Activated T-helper 1 cell treated with anti-CD3 and anti-CD28 coated beads, Interleukin-12 subunit alpha, Interleukin-12 subunit beta, Interleukin-2, Interleukin-4 antibody, amounts not matched to agents 30 ng/mL and 10 ng/mL and 1 ng/mL, durations not matched to agents 14 hours and 24 hours and 36 hours (primary cell): ENCODE data around the gene UMAD1. TPM values are rescaled to one million over a fixed set of nuclear protein-coding genes. Genes with fewer than 3 reads are reported as not detected.

Source experiments
- DNase-seq: peaks from one replicate; pipeline ENCODE4 v3.0.0; 2021; ENCODE audit warnings: low spot score
- H3K27ac Mint-ChIP-seq: one replicate; pipeline ENCODE4 v1.8.0; 2021; ENCODE audit warnings: mild to moderate bottlenecking, mixed read lengths
- H3K27me3 Mint-ChIP-seq: one replicate; pipeline ENCODE4 v1.8.0; 2022; ENCODE audit warnings: mild to moderate bottlenecking, moderate library complexity, mixed read lengths; ENCODE audit not compliant: insufficient read depth
- H3K36me3 Mint-ChIP-seq: one replicate; pipeline ENCODE4 v1.8.0; 2021; ENCODE audit warnings: low read depth, mixed read lengths
- H3K4me1 Mint-ChIP-seq: one replicate; pipeline ENCODE4 v1.8.0; 2021; ENCODE audit warnings: low read depth, mixed read lengths
- H3K4me3 Mint-ChIP-seq: one replicate; pipeline ENCODE4 v1.8.0; 2021; ENCODE audit warnings: mild to moderate bottlenecking, moderate library complexity, mixed read lengths
- H3K9me3 Mint-ChIP-seq: one replicate; pipeline ENCODE4 v1.8.0; 2021; ENCODE audit warnings: mixed read lengths
- intact Hi-C: fragments of 100-400 bp; cut with micrococcal nuclease; formaldehyde crosslinking; loops from one replicate; pipeline ENCODE4 v1.15.1; 2024
- total RNA-seq: library from RNA; stranded (reverse); gene quantifications from 2 replicates; pipeline ENCODE4 v1.2.3, GENCODE V29; 2022

The UMAD1 gene
- total RNA-seq, 1 donor from 2014 or later = 14.2 TPM

GRCh38 chr7:7889791-7890568, 249.4 kb downstream of the UMAD1 start:
- Mint-ChIP-seq H3K27me3 (no peaks in the 10 kb centered on the region), H3K36me3 (no peaks in the 10 kb centered on the region), H3K27ac (no peak overlapping the region), H3K9me3 (no peaks in the 10 kb centered on the region), H3K4me1 (no peaks in the 10 kb centered on the region), H3K4me3 (no peak overlapping the region)
- DNase-seq = no peak
- intact Hi-C loops = no loop called here

- intact Hi-C loops = no loop called here
- Mint-ChIP-seq H3K27me3 (no peaks in the 10 kb centered on the region), H3K9me3 (no peaks in the 10 kb centered on the region), H3K27ac (no peak overlapping the region), H3K4me1 (no peaks in the 10 kb centered on the region), H3K4me3 (no peak overlapping the region), H3K36me3 (no peaks in the 10 kb centered on the region)
- no peak for DNase-seq
These were observed 254.6 kb downstream of the UMAD1 start for GRCh38 chr7:7895004-7895650.

GRCh38 chr7:7895754-7896153, 255.2 kb downstream of the UMAD1 start:
- Mint-ChIP-seq H3K4me3 (no peak overlapping the region), H3K27ac (no peak overlapping the region), H3K9me3 (no peaks in the 10 kb centered on the region), H3K4me1 (no peaks in the 10 kb centered on the region), H3K27me3 (no peaks in the 10 kb centered on the region), H3K36me3 (no peaks in the 10 kb centered on the region)
- no peak for DNase-seq
- intact Hi-C loops = no loop called here

- peaks cover 5% of the 10 kb centered on the region for H3K4me1 Mint-ChIP-seq
- no peaks in the 10 kb centered on the region for H3K27me3 Mint-ChIP-seq
- no peak overlapping the region for H3K4me3 Mint-ChIP-seq
- no peak overlapping the region for H3K27ac Mint-ChIP-seq
- DNase-seq = no peak
- H3K36me3 Mint-ChIP-seq = no peaks in the 10 kb centered on the region
- no peaks in the 10 kb centered on the region for H3K9me3 Mint-ChIP-seq
- intact Hi-C loops = no loop called here
These were observed 257.0 kb downstream of the UMAD1 start for GRCh38 chr7:7897509-7897908.

GRCh38 chr7:7897949-7898515, 257.5 kb downstream of the UMAD1 start:
- intact Hi-C loops = no loop called here
- Mint-ChIP-seq H3K27ac (no peak overlapping the region), H3K4me3 (no peak overlapping the region), H3K4me1 (peaks cover 10% of the 10 kb centered on the region), H3K27me3 (no peaks in the 10 kb centered on the region), H3K36me3 (no peaks in the 10 kb centered on the region), H3K9me3 (no peaks in the 10 kb centered on the region)
- DNase-seq = no peak

- H3K27me3 Mint-ChIP-seq = no peaks in the 10 kb centered on the region
- intact Hi-C loops = no loop called here
- no peak for DNase-seq
- no peaks in the 10 kb centered on the region for H3K36me3 Mint-ChIP-seq
- peaks cover 5% of the 10 kb centered on the region for H3K9me3 Mint-ChIP-seq
- no peak overlapping the region for H3K4me3 Mint-ChIP-seq
- no peak overlapping the region for H3K27ac Mint-ChIP-seq
- H3K4me1 Mint-ChIP-seq = peaks cover 13% of the 10 kb centered on the region
These were observed 262.3 kb downstream of the UMAD1 start for GRCh38 chr7:7902845-7903244.

- H3K36me3 Mint-ChIP-seq = no peaks in the 10 kb centered on the region
- no peak overlapping the region for H3K4me3 Mint-ChIP-seq
- intact Hi-C loops = no loop called here
- no peak overlapping the region for H3K27ac Mint-ChIP-seq
- peaks cover 10% of the 10 kb centered on the region for H3K4me1 Mint-ChIP-seq
- H3K27me3 Mint-ChIP-seq = no peaks in the 10 kb centered on the region
- H3K9me3 Mint-ChIP-seq = peaks cover 5% of the 10 kb centered on the region
- DNase-seq = no peak
These were observed 266.8 kb downstream of the UMAD1 start for GRCh38 chr7:7907306-7907705.

GRCh38 chr7:7908622-7909145, 268.1 kb downstream of the UMAD1 start:
- H3K4me1 Mint-ChIP-seq = no peaks in the 10 kb centered on the region
- H3K36me3 Mint-ChIP-seq = no peaks in the 10 kb centered on the region
- no peak overlapping the region for H3K27ac Mint-ChIP-seq
- no peak overlapping the region for H3K4me3 Mint-ChIP-seq
- no peak for DNase-seq
- H3K9me3 Mint-ChIP-seq = peaks cover 5% of the 10 kb centered on the region
- intact Hi-C loops = no loop called here
- no peaks in the 10 kb centered on the region for H3K27me3 Mint-ChIP-seq

- DNase-seq = no peak
- Mint-ChIP-seq H3K4me3 (no peak overlapping the region), H3K4me1 (no peaks in the 10 kb centered on the region), H3K36me3 (no peaks in the 10 kb centered on the region), H3K27me3 (no peaks in the 10 kb centered on the region), H3K27ac (no peak overlapping the region), H3K9me3 (peaks cover 5% of the 10 kb centered on the region)
- intact Hi-C loops = no loop called here
These were observed 268.8 kb downstream of the UMAD1 start for GRCh38 chr7:7909376-7909775.

GRCh38 chr7:7911369-7912123, 271.0 kb downstream of the UMAD1 start:
- no peak for DNase-seq
- Mint-ChIP-seq H3K4me3 (no peak overlapping the region), H3K27ac (no peak overlapping the region), H3K27me3 (no peaks in the 10 kb centered on the region), H3K36me3 (no peaks in the 10 kb centered on the region), H3K9me3 (peaks cover 5% of the 10 kb centered on the region), H3K4me1 (no peaks in the 10 kb centered on the region)
- intact Hi-C loops = no loop called here

- H3K27ac Mint-ChIP-seq = no peak overlapping the region
- H3K4me3 Mint-ChIP-seq = no peak overlapping the region
- H3K27me3 Mint-ChIP-seq = no peaks in the 10 kb centered on the region
- H3K36me3 Mint-ChIP-seq = no peaks in the 10 kb centered on the region
- H3K4me1 Mint-ChIP-seq = no peaks in the 10 kb centered on the region
- intact Hi-C loops = no loop called here
- no peaks in the 10 kb centered on the region for H3K9me3 Mint-ChIP-seq
- no peak for DNase-seq
These were observed 272.4 kb downstream of the UMAD1 start for GRCh38 chr7:7912937-7913336.

GRCh38 chr7:7913504-7913903, 273.0 kb downstream of the UMAD1 start:
- H3K27me3 Mint-ChIP-seq = no peaks in the 10 kb centered on the region
- H3K9me3 Mint-ChIP-seq = peaks cover under 1% of the 10 kb centered on the region
- no peaks in the 10 kb centered on the region for H3K4me1 Mint-ChIP-seq
- no peak overlapping the region for H3K4me3 Mint-ChIP-seq
- no peak overlapping the region for H3K27ac Mint-ChIP-seq
- intact Hi-C loops = no loop called here
- no peak for DNase-seq
- H3K36me3 Mint-ChIP-seq = no peaks in the 10 kb centered on the region

GRCh38 chr7:7914547-7914946, 274.0 kb downstream of the UMAD1 start:
- Mint-ChIP-seq H3K27me3 (no peaks in the 10 kb centered on the region), H3K9me3 (peaks cover 4% of the 10 kb centered on the region), H3K36me3 (no peaks in the 10 kb centered on the region), H3K4me3 (no peak overlapping the region), H3K4me1 (peaks cover 6% of the 10 kb centered on the region), H3K27ac (no peak overlapping the region)
- DNase-seq = no peak
- intact Hi-C loops = no loop called here
